BE2C (cell line): ENCODE results near the gene SNX32.

ENCODE experiments used
- DNase-seq: peaks from one replicate; pipeline ENCODE4 v3.0.0-alpha.2; 2020
- H3K27me3 ChIP-seq: fragments of 250-450 bp; sonication (Bioruptor Pico); 2 replicates; pipeline ENCODE4 v1.5.1; 2020; ENCODE audit warnings: mild to moderate bottlenecking
- H3K36me3 ChIP-seq: fragments of 250-450 bp; sonication (Bioruptor Pico); 2 replicates; pipeline ENCODE4 v1.5.1; 2020; ENCODE audit warnings: mild to moderate bottlenecking
- H3K4me1 ChIP-seq: fragments of 250-450 bp; sonication (Bioruptor Pico); 2 replicates; pipeline ENCODE4 v1.5.1; 2020
- H3K4me3 ChIP-seq: 2 replicates; pipeline ENCODE4 v1.5.1; 2011; ENCODE audit warnings: low read depth, low read length
- H3K9me3 ChIP-seq: fragments of 250-450 bp; sonication (Bioruptor Pico); 2 replicates; pipeline ENCODE4 v1.5.1; 2020
- CTCF ChIP-seq: IDR thresholded peaks from 2 replicates; pipeline ENCODE4 v1.5.1; 2012; ENCODE audit warnings: mild to moderate bottlenecking, low read depth, low read length

Gene SNX32

GRCh38 chr11:65861165-65861505 is 27.4 kb downstream of the SNX32 start:
- TF ChIP-seq CTCF, result no peak
- no peak for DNase-seq
- Histone ChIP-seq H3K4me1 (no peaks in the 10 kb centered on the region), H3K4me3 (peak overlapping the region; percentile 99), H3K9me3 (no peaks in the 10 kb centered on the region), H3K36me3 (peaks cover 52% of the 10 kb centered on the region), H3K27me3 (no peaks in the 10 kb centered on the region)

- DNase-seq, result no peak
- H3K36me3 ChIP-seq, result peaks cover 46% of the 10 kb centered on the region
- no peaks in the 10 kb centered on the region for H3K4me1 ChIP-seq
- no peaks in the 10 kb centered on the region for H3K27me3 ChIP-seq
- no peak for TF ChIP-seq CTCF
- no peaks in the 10 kb centered on the region for H3K9me3 ChIP-seq
- H3K4me3 ChIP-seq, result peak overlapping the region; percentile 99
These were observed 27.9 kb downstream of the SNX32 start for GRCh38 chr11:65861533-65862183.

GRCh38 chr11:65862191-65862735 is 28.5 kb downstream of the SNX32 start:
- H3K9me3 ChIP-seq, result no peaks in the 10 kb centered on the region
- peaks cover 40% of the 10 kb centered on the region for H3K36me3 ChIP-seq
- DNase-seq, result no peak
- no peak for TF ChIP-seq CTCF
- no peaks in the 10 kb centered on the region for H3K4me1 ChIP-seq
- H3K4me3 ChIP-seq, result no peak overlapping the region
- no peaks in the 10 kb centered on the region for H3K27me3 ChIP-seq

- H3K9me3 ChIP-seq, result no peaks in the 10 kb centered on the region
- no peaks in the 10 kb centered on the region; the same call in 1 of the 2 replicates for H3K4me1 ChIP-seq
- H3K36me3 ChIP-seq, result peaks cover 38% of the 10 kb centered on the region
- DNase-seq, result no peak
- no peak for TF ChIP-seq CTCF
- no peak overlapping the region for H3K4me3 ChIP-seq
- no peaks in the 10 kb centered on the region for H3K27me3 ChIP-seq
These were observed 29.5 kb downstream of the SNX32 start for GRCh38 chr11:65862941-65863888.

- TF ChIP-seq CTCF, result no peak
- Histone ChIP-seq H3K4me1 (no peaks in the 10 kb centered on the region; the same call in 1 of the 2 replicates), H3K36me3 (peaks cover 38% of the 10 kb centered on the region), H3K9me3 (no peaks in the 10 kb centered on the region), H3K4me3 (no peak overlapping the region), H3K27me3 (no peaks in the 10 kb centered on the region)
- DNase-seq, result no peak
These were observed 30.3 kb downstream of the SNX32 start for GRCh38 chr11:65863889-65864705.
